NCI-H1930 (cell line): ENCODE results near the gene LPAR3.

Experiments used
- DNase-seq, 2 experiments: peaks; one replicate each; lab custom pipeline; 2025; lab: John Stamatoyannopoulos, UW

The LPAR3 gene

GRCh38 chr1:84857906-84858305, 35.1 kb downstream of the LPAR3 start:
- no peak for DNase-seq

- DNase-seq, result no peak
These were observed 36.2 kb downstream of the LPAR3 start for GRCh38 chr1:84856726-84857270.

- DNase-seq, result no peak
These were observed 37.0 kb downstream of the LPAR3 start for GRCh38 chr1:84855691-84856630.

- no peak for DNase-seq
These were observed 37.8 kb downstream of the LPAR3 start for GRCh38 chr1:84855168-84855567.

- DNase-seq, result no peak
These were observed 39.0 kb downstream of the LPAR3 start for GRCh38 chr1:84853741-84854721.

GRCh38 chr1:84851839-84852238, 41.2 kb downstream of the LPAR3 start:
- no peak for DNase-seq

- DNase-seq, result no peak
These were observed 43.5 kb downstream of the LPAR3 start for GRCh38 chr1:84849357-84849975.

GRCh38 chr1:84847253-84848250, 45.5 kb downstream of the LPAR3 start:
- DNase-seq, result peak in 1 of 2 experiments; percentile 4

GRCh38 chr1:84846387-84846786, 46.6 kb downstream of the LPAR3 start:
- no peak for DNase-seq

GRCh38 chr1:84845357-84845756, 47.6 kb downstream of the LPAR3 start:
- DNase-seq, result no peak

- no peak for DNase-seq
These were observed 48.9 kb downstream of the LPAR3 start for GRCh38 chr1:84844094-84844493.

GRCh38 chr1:84842748-84843231, 50.2 kb downstream of the LPAR3 start:
- no peak for DNase-seq

- no peak for DNase-seq
These were observed 51.0 kb downstream of the LPAR3 start for GRCh38 chr1:84841971-84842370.

- no peak for DNase-seq
These were observed 52.7 kb downstream of the LPAR3 start for GRCh38 chr1:84840346-84840745.

- DNase-seq, result no peak
These were observed 53.5 kb downstream of the LPAR3 start for GRCh38 chr1:84839544-84839943.

- DNase-seq, result no peak
These were observed 56.9 kb downstream of the LPAR3 start for GRCh38 chr1:84836145-84836544.

- DNase-seq, result no peak
These were observed 57.8 kb downstream of the LPAR3 start for GRCh38 chr1:84835169-84835568.

- peak in 1 of 2 experiments; percentile 11 for DNase-seq
These were observed 58.5 kb downstream of the LPAR3 start for GRCh38 chr1:84834419-84835064.

- DNase-seq, result peak in 1 of 2 experiments; percentile 6
These were observed 59.8 kb downstream of the LPAR3 start for GRCh38 chr1:84833194-84833593.

GRCh38 chr1:84830136-84830535, 62.9 kb downstream of the LPAR3 start:
- DNase-seq, result no peak
